GM23338 (cell line): ENCODE results near the gene PPP2R2B. TPM values are rescaled to one million over a fixed set of nuclear protein-coding genes. Genes with fewer than 3 reads are reported as not detected.

Source experiments
- ATAC-seq: fragments of 200-7000 bp; cut with Tn5 transposase; 3 replicates; pipeline ENCODE4 v1.9.1; 2020
- DNase-seq: peaks from one replicate; pipeline ENCODE4 v3.0.0-alpha.2; 2015; ENCODE audit warnings: low spot score
- H2AFZ ChIP-seq: fragments of 200-600 bp; sonication (generic); 2 replicates; pipeline ENCODE4 v1.8.0; 2016; ENCODE audit warnings: antibody characterized with exemption, mild to moderate bottlenecking, moderate library complexity
- H3F3A ChIP-seq: fragments of 200-600 bp; sonication (generic); replicated peaks from 2 replicates; pipeline ENCODE4 v1.8.0; 2017; ENCODE audit warnings: antibody characterized with exemption, mixed run types, low read depth
- H3K27ac ChIP-seq: fragments of 200-600 bp; sonication (generic); 2 replicates; pipeline ENCODE4 v1.6.1; 2016; ENCODE audit warnings: low read depth
- H3K27me3 ChIP-seq: fragments of 200-600 bp; sonication (generic); 2 replicates; pipeline ENCODE4 v1.8.0; 2016; ENCODE audit warnings: mild to moderate bottlenecking, mixed run types, moderate library complexity; ENCODE audit not compliant: insufficient read depth
- H3K36me3 ChIP-seq: fragments of 200-600 bp; sonication (generic); 2 replicates; pipeline ENCODE4 v1.8.0; 2016; ENCODE audit warnings: mild to moderate bottlenecking; ENCODE audit not compliant: insufficient read depth
- H3K4me1 ChIP-seq: fragments of 200-600 bp; sonication (generic); 2 replicates; pipeline ENCODE4 v1.8.0; 2016; ENCODE audit warnings: mild to moderate bottlenecking, moderate library complexity; ENCODE audit not compliant: insufficient read depth
- H3K4me2 ChIP-seq: fragments of 200-600 bp; sonication (generic); 2 replicates; pipeline ENCODE4 v1.7.1; 2017; ENCODE audit warnings: mixed run types
- H3K4me3 ChIP-seq: fragments of 200-600 bp; sonication (generic); 2 replicates; pipeline ENCODE4 v1.6.1; 2016; ENCODE audit warnings: mixed run types
- H3K79me2 ChIP-seq: fragments of 200-600 bp; sonication (generic); replicated peaks from 2 replicates; pipeline ENCODE4 v1.8.0; 2017; ENCODE audit warnings: mild to moderate bottlenecking; ENCODE audit not compliant: insufficient read depth
- H3K9me2 ChIP-seq: fragments of 200-600 bp; sonication (generic); 2 replicates; pipeline ENCODE4 v1.8.0; 2017; ENCODE audit not compliant: insufficient read depth
- H4K20me1 ChIP-seq: fragments of 200-600 bp; sonication (generic); replicated peaks from 2 replicates; pipeline ENCODE4 v1.8.0; 2017; ENCODE audit warnings: mild to moderate bottlenecking; ENCODE audit not compliant: insufficient read depth
- H3K27ac Mint-ChIP-seq: 2 replicates; pipeline ENCODE4 v1.8.0; 2020; ENCODE audit warnings: inconsistent platforms, mild to moderate bottlenecking, moderate library complexity, mixed read lengths
- H3K27me3 Mint-ChIP-seq: 3 replicates; pipeline ENCODE4 v1.8.0; 2022; ENCODE audit warnings: low read depth, mild to moderate bottlenecking, moderate library complexity, mixed read lengths, inconsistent platforms; ENCODE audit not compliant: insufficient read depth, poor library complexity
- H3K36me3 Mint-ChIP-seq: 3 replicates; pipeline ENCODE4 v1.8.0; 2021; ENCODE audit warnings: low read depth, mild to moderate bottlenecking, inconsistent platforms, moderate library complexity, mixed read lengths
- H3K4me1 Mint-ChIP-seq: 3 replicates; pipeline ENCODE4 v1.8.0; 2020; ENCODE audit warnings: mild to moderate bottlenecking, inconsistent platforms, mixed read lengths
- H3K4me3 Mint-ChIP-seq: 3 replicates; pipeline ENCODE4 v1.8.0; 2021; ENCODE audit warnings: moderate library complexity, mild to moderate bottlenecking, inconsistent platforms, mixed read lengths
- H3K9me3 Mint-ChIP-seq: 3 replicates; pipeline ENCODE4 v1.8.0; 2020; ENCODE audit warnings: moderate library complexity, mild to moderate bottlenecking, inconsistent platforms, mixed read lengths
- CTCF ChIP-seq, 2 experiments: fragments of 200-600 bp in 1 of 2; sonication (generic) in 1 of 2; conservative IDR thresholded peaks; 2 replicates each; pipeline versions ENCODE4 v1.5.1 to v1.6.1; 2016 to 2017; ENCODE audit warnings: antibody characterized with exemption in 2 of 2, low read depth in 2 of 2, mild to moderate bottlenecking in 2 of 2, moderate library complexity in 1 of 2
- ETS1 ChIP-seq: IDR thresholded peaks from 2 replicates; pipeline ENCODE4 v1.6.1; 2016; ENCODE audit warnings: antibody characterized with exemption
- JUNB ChIP-seq: IDR thresholded peaks from one replicate; pipeline ENCODE4 v1.6.1; 2016; ENCODE audit warnings: antibody characterized with exemption; ENCODE audit not compliant: unreplicated experiment
- POLR2AphosphoS5 ChIP-seq: IDR thresholded peaks from 2 replicates; pipeline ENCODE4 v1.6.1; 2016; ENCODE audit warnings: antibody characterized with exemption, low read depth
- ZNF114 ChIP-seq: fragments of 250-450 bp; sonication (Bioruptor Pico); IDR thresholded peaks from 2 replicates; pipeline ENCODE4 v1.5.0; 2020; ENCODE audit warnings: mild to moderate bottlenecking, moderate library complexity
- ZNF331 ChIP-seq: fragments of 250-450 bp; sonication (Bioruptor Pico); IDR thresholded peaks from 2 replicates; pipeline ENCODE4 v1.5.0; 2020; ENCODE audit warnings: low read depth, mild to moderate bottlenecking, moderate library complexity
- ZNF462 ChIP-seq: fragments of 250-450 bp; sonication (Bioruptor Pico); IDR thresholded peaks from 2 replicates; pipeline ENCODE4 v1.5.0; 2020; ENCODE audit warnings: mild to moderate bottlenecking, moderate library complexity
- polyA plus RNA-seq: library from polyadenylated mRNA; unstranded; fragments of >200 nt; fragmentation: Nextera tagmentation; extraction: Ambion mirVana; gene quantifications from 2 replicates; pipeline ENCODE4 v1.2.1, GENCODE V29; 2016
- total RNA-seq: library from RNA; depleted of rRNA; stranded (reverse); fragments of >200 nt; shearing (Covaris generic); gene quantifications from 2 replicates; pipeline ENCODE4 v1.2.3, GENCODE V29; 2014

The PPP2R2B gene
- total and polyA plus RNA-seq, 2 experiments from 2014 or later = 21.3 to 33.9 TPM

- TF ChIP-seq ZNF462 (CRISPR knock-in tag) (no peak), ZNF114 (CRISPR knock-in tag) (no peak), POLR2AphosphoS5 (no peak), ETS1 (no peak)
Observed at GRCh38 chr5:146904890-146905289, 26.3 kb upstream of the PPP2R2B start (continued).

GRCh38 chr5:146903789-146904188, 25.2 kb upstream of the PPP2R2B start:
- H3K9me3 Mint-ChIP-seq = no peaks in the 10 kb centered on the region
- Histone ChIP-seq H3K27me3 (no peaks in the 10 kb centered on the region), H3K4me3 (no peak overlapping the region), H3K79me2 (no peaks in the 10 kb centered on the region), H4K20me1 (no peaks in the 10 kb centered on the region), H2AFZ (no peak overlapping the region), H3K36me3 (no peaks in the 10 kb centered on the region), H3K9me2 (no peaks in the 10 kb centered on the region), H3K27ac (no peak overlapping the region), H3K4me2 (no peak overlapping the region), H3F3A (no peaks in the 10 kb centered on the region), H3K4me1 (no peaks in the 10 kb centered on the region)
- no peak for ATAC-seq
- H3K27ac Mint-ChIP-seq = no peak overlapping the region
- DNase-seq = no peak
- no peaks in the 10 kb centered on the region for H3K36me3 Mint-ChIP-seq
- no peak for TF ChIP-seq ZNF114 (CRISPR knock-in tag)
- no peak for TF ChIP-seq JUNB
- TF ChIP-seq ZNF331 (CRISPR knock-in tag) = no peak
- TF ChIP-seq POLR2AphosphoS5 = no peak
- TF ChIP-seq CTCF (conservative IDR thresholded peaks at IDR 0.05; ENCODE audit: low read depth in 2 of 2) = no peak
- H3K4me3 Mint-ChIP-seq = no peak overlapping the region
- no peaks in the 10 kb centered on the region for H3K27me3 Mint-ChIP-seq
- no peaks in the 10 kb centered on the region; the same call in 2 of the 3 replicates for H3K4me1 Mint-ChIP-seq
